Subcutaneous adipose tissue (tissue), 4 donors: Measurements from ENCODE around the gene ADAMTS7. TPM values are rescaled to one million over a fixed set of nuclear protein-coding genes. Genes with fewer than 3 reads are reported as not detected.

Experiments used
- total RNA-seq, 4 donors: library from RNA; depleted of rRNA; stranded (reverse); fragments of >200 nt; gene quantifications; one replicate each; pipeline ENCODE4 v1.1.0, GENCODE V29; 2016
- TF ChIP-seq, protein P1 (sequence below): fragments of 450-650 bp; IDR thresholded peaks from one replicate; pipeline ENCODE4 v1.5.1; 2016; ENCODE audit warnings: low read depth, mild to moderate bottlenecking, control low read depth, antibody characterized with exemption, moderate library complexity

Gene ADAMTS7
- total RNA-seq, 4 donors from 2014 or later = 4.6 to 10.2 (median 7.8) TPM

DNA sequence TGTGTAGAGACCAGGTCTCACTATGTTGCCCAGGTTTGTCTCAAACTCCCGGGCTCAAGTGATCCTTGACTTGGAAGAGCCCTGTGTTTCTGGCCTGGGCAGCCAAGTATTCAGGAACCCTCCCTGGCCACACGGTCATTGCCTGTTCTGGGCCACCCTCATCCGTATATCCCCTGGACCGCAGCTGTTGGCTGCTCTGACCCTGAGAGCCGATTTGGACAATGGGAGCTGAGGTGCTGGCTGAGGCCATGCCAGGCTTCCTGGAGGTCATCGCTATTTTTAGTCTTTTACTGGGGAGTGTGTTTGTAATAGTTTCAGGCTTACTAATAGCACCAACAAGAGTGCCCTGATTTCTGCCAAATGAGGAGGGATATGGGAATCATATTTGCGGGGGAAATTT lies 60.7 kb downstream of the ADAMTS7 start:
- TF ChIP-seq, protein P1, sequence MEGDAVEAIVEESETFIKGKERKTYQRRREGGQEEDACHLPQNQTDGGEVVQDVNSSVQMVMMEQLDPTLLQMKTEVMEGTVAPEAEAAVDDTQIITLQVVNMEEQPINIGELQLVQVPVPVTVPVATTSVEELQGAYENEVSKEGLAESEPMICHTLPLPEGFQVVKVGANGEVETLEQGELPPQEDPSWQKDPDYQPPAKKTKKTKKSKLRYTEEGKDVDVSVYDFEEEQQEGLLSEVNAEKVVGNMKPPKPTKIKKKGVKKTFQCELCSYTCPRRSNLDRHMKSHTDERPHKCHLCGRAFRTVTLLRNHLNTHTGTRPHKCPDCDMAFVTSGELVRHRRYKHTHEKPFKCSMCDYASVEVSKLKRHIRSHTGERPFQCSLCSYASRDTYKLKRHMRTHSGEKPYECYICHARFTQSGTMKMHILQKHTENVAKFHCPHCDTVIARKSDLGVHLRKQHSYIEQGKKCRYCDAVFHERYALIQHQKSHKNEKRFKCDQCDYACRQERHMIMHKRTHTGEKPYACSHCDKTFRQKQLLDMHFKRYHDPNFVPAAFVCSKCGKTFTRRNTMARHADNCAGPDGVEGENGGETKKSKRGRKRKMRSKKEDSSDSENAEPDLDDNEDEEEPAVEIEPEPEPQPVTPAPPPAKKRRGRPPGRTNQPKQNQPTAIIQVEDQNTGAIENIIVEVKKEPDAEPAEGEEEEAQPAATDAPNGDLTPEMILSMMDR = no peak

DNA sequence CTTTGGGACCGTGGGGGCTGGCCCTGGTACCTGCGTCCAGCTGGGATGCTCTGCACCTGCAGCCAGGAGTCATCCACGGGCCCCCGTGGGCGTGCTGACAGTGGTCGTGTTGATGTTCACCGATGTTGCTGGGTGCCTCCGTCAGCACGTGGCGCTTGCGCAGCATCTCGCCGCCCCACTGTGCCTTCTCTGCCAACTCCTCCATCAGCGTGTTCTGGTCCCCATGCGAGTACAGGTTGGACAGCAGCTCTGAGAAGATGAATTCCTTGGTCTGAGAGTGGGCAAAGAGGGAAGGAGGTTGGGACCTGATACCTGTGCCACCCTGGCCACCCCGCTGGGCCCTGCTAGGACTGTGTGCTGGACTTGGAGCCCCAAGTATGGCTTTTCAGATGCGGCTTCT lies 61.4 kb downstream of the ADAMTS7 start:
- TF ChIP-seq, protein P1 = no peak

DNA sequence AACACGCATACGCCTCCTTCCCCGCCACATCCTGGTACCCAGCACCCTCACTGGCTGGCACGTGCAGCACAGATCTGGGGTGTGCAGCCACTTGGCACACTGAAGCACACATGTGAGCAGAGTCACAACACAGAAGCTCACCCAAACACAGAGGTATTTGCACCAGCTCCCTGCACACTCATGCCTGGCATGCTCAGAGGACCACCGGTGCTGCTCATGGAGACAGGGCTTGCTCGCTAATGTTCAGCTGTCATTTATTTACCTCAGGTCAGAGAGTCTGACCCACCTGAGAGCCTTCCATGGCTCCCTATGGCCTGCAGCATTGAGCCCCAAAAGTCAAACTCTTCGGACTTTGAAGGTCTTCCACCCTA lies 70.4 kb downstream of the ADAMTS7 start:
- TF ChIP-seq, protein P1 = no peak

DNA sequence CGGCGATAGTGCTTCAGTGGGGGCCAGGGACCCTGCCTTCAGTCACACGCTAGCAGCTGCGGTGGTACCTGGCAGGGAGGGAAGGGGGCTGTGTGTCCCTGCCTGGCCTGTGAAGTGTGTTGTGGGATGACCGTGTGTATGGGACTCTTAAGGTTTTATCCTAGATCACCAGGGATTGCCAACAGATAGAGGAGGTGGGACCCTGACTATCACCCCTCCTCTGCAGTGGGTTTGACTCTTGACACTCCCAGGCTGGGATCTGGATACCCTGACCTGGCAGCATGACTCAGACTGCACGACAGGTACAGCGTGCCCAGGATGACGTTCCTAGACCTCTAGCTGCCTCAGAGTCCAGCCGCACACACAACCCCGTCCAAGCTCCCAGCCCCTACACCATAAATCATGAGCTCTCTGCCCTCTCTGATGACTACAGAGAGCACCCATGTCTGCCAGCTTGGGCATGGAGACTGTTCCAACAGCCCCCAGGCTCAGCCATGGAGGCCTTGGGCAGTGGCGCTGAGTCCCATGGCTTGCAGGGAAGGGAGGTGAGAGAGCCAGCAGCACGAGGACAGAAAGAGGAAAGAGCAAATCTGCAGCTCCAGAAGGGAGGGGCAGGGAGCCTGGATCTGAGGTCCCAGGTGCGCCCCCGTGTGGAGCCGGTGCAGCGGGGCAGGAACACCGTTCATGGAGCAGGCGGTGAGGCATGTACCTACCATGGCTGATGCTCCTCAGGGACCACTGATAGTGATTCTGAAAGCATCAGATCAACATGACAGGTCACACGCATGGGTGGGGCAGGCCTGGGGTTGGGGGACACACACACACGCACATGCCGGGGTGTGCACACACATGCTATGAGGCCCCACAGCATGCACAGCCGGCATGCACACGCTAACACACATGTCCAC lies 71.0 kb downstream of the ADAMTS7 start:
- TF ChIP-seq, protein P1 = no peak

DNA sequence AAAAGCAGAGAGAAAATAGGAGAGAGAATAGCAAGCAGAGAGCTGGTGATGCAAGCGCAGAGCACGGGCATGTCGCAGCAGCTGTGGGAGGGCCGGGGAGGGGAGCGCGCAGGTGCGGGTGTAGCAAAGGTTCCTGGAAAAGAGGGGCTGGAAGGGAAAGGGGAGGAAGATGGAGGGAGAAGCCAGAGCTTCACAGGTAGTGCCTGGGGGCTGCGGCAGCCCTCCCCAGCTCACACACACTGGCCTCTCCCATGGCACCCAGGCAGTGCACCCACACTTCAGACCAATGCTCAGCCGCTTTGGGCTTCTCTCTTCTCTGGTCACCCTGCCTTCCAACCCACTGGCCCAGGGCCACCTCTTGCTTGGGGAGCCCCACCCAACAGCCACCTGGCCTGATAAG lies 72.1 kb downstream of the ADAMTS7 start:
- TF ChIP-seq, protein P1 = no peak

DNA sequence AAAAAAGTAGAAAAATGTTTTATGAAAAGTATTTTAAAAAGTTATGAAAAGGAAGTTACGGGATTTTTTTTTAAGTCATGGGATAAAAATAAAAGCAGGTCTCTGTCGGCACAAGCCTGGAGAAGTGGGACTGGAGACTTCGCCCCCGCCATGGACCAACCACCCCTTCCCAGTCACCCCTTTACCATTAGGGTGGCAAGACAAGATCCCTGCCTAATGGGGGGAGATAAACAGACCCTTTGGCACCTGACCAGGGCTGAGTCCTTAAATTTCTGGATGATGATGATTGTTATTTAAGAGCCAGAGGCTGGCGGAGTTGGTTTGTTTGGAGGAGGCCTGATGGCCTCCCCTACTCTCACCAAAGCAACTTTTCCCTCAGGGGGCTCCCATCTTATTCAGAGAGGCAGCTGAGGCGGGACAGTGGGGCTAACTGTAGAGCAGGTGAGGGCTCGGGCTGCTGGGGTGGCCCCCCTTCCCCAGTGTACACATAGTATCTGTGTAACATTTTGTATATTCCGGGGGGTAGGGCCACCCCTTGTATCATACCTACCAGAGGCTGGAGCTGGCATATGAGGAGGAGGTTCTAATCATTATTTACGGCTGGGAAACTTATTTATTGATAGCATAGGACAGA lies 74.0 kb downstream of the ADAMTS7 start:
- TF ChIP-seq, protein P1 = no peak

DNA sequence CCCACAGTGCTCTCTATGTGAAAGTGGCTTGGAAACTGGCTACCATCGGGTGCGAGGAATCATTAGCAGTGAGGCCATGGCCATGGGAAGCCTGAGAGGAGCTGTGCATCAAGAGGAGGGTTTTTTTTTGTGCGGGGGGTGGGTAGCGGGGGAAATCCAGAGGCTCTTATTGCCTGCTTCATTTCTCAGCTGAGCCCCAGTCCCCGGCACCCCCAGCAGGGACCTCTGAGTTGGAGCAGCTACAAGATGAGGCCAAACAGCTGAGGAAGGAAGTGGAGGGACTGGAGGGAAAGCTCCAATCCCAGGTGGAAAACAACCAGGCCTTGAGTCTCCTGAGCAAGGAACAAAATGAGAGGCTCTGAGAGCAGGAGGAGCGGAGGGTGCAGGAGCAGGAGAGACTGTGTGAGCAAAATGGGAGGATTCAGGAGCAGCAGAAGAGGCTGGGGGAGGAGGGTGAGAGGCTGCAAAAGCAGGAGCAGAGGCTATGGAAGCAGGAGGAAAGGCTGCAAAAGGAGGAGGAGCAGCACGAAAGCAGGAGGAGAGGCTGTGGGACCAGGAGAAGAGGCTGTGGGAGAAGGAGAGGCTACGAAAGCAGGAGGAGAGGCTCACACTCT lies 76.7 kb downstream of the ADAMTS7 start:
- TF ChIP-seq, protein P1 = no peak
